HG02884 (cell line): ENCODE measurements around the gene FPGS.

Experiments used
- ATAC-seq: cut with Tn5 transposase; IDR thresholded peaks from one replicate; pipeline ENCODE4 v1.9.1; 2021; ENCODE audit warnings: mild to moderate bottlenecking, moderate library complexity; ENCODE audit not compliant: unreplicated experiment

The FPGS gene

DNA sequence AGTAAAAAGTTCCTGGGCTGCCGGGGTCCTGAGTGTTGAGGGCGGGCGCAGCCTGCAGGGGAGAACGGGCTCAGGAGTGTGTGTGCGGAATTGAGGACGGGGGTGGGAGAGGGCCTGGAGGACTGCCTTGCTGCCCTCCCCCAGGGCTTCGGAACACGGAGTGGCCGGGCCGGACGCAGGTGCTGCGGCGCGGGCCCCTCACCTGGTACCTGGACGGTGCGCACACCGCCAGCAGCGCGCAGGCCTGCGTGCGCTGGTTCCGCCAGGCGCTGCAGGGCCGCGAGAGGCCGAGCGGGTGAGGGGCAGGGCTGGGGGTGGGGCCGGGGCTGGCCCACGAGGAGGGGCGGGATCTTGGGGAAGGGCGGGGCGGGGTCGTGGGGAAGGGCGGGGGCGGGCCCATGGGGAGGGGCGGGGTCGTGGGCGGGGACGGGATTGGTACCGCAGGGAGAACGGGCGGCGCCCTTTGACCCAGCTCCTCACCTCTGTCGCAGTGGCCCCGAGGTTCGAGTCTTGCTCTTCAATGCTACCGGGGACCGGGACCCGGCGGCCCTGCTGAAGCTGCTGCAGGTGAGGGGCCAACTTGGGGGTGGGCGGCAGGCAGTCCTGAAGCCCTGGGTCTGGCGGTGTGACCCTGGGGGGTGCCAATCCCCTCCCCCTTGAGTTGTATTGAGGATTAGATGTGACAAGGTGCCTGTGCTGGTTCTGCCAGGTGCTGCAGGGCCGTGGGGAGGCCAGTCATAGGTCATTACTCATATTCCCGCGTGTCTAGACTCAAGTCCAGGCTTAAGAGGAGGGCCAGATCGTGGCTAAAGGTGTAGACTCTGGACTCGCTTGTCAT is 7.1 kb downstream of the FPGS start:
- no peak for ATAC-seq

DNA sequence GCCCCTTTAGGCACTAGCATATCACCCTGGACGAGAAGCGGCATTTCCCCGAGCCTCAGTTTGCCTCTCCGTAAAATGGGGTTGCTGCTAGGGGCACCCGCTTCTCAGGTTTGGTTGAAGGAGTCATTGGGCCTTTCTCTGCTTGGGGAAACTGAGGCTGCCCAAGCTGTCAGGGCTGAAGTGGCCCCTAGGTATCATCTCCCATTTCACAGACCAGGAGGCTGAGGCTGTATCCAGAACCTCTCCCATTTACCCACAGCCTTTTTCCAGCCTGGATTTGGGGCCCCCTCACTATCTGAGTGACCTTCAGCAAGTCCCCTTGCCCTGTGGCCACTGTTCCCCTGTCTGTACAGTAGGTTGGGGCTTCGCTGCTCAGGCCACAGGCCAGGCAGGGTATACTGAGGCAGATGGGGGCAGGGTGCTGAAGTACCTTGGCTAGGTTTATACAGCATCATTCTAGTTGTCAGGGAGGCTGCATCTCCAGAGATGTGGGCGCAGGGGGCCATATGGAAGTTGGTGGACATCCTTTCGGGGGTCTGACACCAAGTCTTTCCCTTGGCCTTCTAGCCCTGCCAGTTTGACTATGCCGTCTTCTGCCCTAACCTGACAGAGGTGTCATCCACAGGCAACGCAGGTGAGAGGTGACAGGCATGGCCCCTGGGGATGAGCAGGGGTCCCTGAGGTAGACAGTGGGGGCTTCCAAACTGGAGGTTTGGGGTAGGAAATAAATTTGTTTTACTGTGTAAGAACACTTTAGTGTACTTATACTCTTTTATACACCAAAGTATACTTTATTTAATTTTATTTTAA is 7.9 kb downstream of the FPGS start:
- ATAC-seq: no peak

DNA sequence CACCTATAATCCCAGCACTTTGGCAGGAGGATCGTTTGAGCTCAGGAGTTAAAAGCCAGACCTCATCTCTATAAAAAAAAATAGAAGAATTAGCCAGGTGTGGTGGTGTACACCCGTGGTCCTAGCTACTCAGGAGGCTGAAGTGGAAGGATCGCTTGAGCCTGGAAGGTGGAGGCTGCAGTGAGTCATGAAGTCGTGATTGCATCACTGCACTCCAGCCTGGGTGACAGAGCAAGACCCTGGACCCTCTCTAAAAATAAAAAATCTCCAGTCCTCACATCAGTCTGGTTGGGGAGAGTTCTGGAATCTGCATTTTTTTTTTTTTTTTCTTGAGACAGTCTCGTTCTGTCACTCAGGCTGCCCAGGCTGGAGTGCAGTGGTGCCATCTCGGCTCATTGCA is 9.3 kb downstream of the FPGS start:
- no peak for ATAC-seq

DNA sequence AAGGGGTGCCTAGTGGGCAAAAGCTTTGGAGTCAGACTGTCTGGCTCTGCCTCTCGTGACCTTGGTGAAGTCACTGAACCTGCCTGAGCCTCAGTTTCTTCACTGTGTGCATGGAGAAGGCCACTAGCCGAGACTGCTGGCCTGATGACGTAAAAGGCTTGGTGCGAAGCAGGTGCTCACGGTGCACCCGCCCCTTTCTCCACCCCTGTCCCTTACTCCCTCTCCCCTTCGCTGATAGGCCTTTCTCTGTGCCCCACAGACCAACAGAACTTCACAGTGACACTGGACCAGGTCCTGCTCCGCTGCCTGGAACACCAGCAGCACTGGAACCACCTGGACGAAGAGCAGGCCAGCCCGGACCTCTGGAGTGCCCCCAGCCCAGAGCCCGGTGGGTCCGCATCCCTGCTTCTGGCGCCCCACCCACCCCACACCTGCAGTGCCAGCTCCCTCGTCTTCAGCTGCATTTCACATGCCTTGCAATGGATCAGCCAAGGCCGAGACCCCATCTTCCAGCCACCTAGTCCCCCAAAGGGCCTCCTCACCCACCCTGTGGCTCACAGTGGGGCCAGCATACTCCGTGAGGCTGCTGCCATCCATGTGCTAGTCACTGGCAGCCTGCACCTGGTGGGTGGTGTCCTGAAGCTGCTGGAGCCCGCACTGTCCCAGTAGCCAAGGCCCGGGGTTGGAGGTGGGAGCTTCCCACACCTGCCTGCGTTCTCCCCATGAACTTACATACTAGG is 10.4 kb downstream of the FPGS start:
- ATAC-seq: no peak

DNA sequence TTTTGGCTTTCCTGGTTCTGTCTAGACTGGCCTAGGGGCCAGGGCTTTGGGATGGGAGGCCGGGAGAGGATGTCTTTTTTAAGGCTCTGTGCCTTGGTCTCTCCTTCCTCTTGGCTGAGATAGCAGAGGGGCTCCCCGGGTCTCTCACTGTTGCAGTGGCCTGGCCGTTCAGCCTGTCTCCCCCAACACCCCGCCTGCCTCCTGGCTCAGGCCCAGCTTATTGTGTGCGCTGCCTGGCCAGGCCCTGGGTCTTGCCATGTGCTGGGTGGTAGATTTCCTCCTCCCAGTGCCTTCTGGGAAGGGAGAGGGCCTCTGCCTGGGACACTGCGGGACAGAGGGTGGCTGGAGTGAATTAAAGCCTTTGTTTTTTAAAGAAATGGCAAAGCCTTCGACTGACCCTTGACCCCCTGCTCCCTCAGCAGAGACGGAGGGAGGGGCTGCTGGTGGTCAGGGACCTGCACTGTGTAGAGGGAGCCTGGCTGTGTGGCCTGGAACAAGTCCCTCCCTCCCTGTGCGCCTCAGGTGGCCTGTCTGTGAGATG is 11.1 kb downstream of the FPGS start:
- no peak for ATAC-seq

GRCh38 chr9:127814619-127815511 is 12.2 kb downstream of the FPGS start:
- ATAC-seq: no peak

GRCh38 chr9:127815512-127816361 is 13.1 kb downstream of the FPGS start:
- no peak for ATAC-seq

GRCh38 chr9:127816362-127816725 is 13.7 kb downstream of the FPGS start:
- ATAC-seq: no peak

- no peak for ATAC-seq
Measured at GRCh38 chr9:127816728-127817127, 14.0 kb downstream of the FPGS start.

DNA sequence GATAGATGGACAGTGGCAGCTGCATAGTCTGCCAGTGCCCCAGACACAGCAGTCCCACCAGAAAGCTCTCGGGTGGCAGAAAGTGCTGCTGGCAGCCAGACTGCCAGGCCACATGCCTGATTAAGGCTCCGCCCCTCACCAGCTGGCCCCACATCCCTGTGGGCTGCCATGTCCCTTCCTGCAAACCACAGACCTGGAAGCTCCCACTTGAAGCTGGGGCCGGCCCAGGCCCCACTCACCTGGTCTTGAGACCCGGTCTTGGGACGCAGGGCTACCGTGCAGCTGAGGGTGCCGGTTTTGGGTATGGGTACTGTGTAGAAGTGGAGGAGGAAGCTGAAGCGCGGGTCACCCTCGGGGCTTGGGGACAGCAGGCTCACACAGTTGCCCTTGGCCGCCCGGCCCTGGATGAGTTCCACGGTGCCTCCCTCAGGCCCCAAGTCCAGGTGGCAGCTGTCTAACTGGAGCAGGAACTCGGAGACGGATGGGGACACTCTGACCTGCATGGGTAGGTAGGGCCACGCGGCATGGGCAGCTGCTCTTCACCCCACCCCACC is 15.3 kb downstream of the FPGS start:
- no peak for ATAC-seq

GRCh38 chr9:127818574-127818973 is 15.9 kb downstream of the FPGS start:
- no peak for ATAC-seq

GRCh38 chr9:127822108-127822507 is 19.4 kb downstream of the FPGS start:
- no peak for ATAC-seq

- ATAC-seq: no peak
Measured at GRCh38 chr9:127825319-127826051, 22.8 kb downstream of the FPGS start.

DNA sequence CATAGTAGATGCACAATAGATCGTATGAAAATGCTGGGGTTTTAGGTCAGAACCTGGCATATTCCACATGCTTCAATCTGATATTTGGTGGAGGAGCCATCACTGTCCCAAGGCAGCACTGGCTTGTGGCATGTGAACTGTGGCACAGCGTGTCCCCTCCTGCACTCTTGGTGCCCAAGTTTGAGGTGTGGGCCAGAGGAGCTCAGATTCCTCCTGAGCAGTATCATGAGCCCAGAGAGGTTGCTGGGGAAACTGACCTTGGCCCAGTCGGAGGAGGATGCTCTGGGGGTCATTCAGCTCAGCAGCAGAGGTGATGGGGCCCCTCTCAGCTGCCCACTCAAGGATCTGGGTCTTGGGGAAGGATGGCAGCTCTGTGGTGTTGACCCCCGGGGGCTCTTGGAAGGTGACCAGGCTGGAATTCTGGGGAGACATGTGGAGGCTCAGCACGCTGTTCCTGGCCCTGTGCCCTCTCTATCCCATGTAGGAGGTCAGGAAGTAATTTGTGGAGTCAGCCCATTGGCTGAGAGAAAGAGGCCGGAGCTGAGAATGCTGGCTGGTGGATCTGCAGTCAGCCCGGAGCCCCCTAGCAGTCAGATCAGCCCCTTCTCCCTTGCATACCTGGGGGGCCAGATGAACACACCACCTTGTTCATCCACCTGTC is 23.7 kb downstream of the FPGS start:
- ATAC-seq: no peak

DNA sequence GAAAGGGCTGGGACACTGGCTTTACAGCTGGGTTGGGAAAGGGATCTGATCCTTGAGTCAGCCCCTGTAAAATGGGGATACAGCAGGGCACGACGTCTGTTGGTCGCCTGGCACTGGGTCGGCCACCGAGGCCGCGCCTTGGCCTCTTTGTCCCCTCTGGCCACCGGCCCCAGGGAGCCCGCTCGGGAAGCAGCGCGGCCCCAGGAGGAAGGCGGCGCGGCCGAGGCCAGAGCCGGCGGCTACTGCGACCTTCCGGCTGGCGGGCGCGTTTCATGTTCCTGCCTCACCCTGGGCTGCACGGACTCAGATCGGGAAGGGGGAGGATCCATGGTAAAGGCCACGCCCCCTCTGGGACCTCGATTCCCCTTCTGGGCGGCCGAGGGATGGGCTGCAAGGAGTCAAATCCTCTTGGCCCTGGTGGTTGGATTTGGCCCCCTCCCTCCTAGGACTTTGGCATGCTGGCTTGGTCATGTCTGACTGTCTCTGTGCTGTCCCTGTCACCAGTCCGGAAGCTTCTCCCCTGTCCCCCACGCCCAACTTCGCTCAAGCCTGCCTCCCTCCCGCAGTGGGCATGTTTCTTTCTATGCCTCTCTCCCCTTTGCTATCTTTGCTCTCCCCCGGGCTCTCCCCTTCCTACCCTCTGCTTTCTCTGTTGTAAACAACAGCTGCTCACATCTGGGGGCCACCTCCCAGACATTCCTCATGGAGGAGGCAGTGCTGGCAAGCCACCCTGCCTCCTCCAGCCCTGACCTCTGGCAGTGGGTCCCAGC is 25.8 kb downstream of the FPGS start:
- ATAC-seq: no peak

GRCh38 chr9:127829205-127829906 is 26.7 kb downstream of the FPGS start:
- ATAC-seq: no peak
